HG03342 (cell line): ENCODE data around the gene MED4.
A peak's percentile ranks its signal among the peaks of the same experiment; 100 is the strongest.

Experiments used
- ATAC-seq: cut with Tn5 transposase; IDR thresholded peaks from one replicate; pipeline ENCODE4 v1.9.1; 2021; ENCODE audit warnings: mild to moderate bottlenecking, moderate library complexity; ENCODE audit not compliant: unreplicated experiment

The MED4 gene, protein sequence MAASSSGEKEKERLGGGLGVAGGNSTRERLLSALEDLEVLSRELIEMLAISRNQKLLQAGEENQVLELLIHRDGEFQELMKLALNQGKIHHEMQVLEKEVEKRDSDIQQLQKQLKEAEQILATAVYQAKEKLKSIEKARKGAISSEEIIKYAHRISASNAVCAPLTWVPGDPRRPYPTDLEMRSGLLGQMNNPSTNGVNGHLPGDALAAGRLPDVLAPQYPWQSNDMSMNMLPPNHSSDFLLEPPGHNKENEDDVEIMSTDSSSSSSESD

DNA sequence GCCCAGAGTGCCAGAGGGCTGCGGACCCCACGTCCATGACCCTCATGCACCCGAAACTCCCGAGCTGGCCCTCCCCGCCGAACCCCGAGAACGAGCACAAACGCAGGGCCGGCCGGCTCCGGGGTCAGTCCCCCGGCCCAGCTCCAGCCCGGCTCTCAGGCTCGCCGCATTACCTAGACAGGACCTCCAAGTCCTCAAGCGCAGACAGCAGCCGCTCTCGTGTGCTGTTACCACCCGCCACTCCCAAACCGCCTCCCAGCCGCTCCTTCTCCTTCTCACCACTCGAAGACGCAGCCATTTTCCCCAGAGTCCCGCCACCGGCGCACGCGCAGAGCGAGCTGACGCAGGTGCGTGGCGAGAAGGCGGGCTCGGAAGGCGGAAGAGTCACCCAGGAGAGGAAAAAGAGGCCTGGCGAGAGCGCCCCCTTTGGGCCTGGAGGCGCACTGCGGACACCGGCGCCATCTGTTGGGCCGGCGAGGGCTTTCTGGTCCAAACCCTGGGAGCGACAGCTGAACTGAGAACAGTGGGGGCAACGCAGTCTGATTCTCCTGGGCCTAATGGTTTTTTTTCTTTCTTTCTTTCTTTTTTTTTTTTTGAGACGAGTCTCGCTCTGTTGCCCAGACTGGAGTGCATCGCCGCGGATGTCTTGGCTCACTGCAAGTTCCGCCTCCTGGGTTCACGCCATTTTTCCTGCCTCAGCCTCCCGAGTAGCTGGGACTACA lies at the start of gene MED4:
Gene MED4, minus strand, starts transcription at position 324 of the 722 bp plus-strand sequence. Its CDS starts 26 bp downstream, at position 298.
- ATAC-seq = peak; percentile 92

DNA sequence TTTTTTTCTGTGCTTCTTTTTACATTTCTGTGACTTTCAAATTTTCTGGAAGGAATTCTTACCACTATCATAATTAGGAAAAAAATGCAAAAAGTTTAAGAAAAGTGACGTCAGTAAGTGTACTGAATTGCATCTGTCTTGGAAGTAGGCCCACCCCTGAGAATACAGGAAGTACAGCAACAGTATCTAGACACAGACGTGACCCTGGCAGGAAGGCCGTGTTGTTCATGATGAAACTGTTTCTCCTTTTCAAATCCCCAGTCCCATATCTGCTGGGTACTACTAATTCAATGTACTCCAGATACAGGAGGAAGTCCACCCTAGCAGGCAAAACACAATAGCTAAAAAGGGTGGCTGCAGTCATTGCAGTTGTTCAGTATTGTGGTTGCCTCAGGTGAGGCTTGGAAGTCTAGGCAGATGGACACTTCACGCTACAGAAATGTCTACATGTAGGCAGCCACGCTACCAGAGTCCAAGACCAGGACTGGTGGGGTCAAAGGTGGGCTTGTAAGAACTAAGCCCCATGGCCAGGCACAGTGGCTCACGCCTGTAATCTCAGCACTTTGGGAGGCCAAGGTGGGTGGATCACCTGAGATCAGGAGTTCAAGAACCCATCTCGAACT lies 49.6 kb upstream of the MED4 start:
- ATAC-seq = no peak

DNA sequence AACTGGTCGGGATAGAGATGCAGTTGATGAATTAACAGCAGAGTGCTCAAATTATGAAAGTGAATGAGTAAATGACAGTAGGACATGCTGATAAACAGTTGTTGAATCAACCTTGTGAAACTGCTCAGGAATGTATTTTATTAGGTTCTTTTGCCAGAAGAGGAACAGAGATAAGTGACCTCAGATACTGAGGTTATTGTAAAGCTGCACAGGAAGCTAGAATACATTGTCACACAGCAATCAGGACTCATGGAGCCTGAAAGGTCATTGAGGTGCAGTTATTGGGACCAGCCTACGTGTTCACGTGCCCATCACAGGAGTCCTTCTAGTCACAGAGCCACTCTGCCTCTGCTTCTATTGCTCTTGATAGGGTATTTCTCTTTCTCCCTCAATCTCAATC lies 47.5 kb upstream of the MED4 start:
- ATAC-seq = peak; percentile 80

DNA sequence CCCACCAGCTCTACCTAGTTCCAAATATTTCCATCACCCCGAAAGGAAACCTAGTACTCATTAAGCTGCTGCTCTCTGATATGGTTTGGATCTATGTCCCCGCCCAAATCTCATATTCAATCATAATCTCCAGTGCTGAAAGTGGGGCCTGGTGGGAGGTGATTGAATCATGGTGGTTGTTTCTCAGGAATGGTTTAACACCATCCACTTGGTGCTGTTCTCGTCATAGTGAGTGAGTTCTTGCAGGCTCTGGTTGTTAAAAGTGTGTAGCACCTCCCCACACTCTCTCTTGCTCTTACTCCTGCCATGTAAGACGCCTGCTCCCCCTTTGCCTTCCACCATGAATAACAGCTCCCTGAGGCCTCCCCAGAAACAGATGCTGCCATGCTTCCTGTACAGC lies 43.4 kb upstream of the MED4 start:
- ATAC-seq = no peak

DNA sequence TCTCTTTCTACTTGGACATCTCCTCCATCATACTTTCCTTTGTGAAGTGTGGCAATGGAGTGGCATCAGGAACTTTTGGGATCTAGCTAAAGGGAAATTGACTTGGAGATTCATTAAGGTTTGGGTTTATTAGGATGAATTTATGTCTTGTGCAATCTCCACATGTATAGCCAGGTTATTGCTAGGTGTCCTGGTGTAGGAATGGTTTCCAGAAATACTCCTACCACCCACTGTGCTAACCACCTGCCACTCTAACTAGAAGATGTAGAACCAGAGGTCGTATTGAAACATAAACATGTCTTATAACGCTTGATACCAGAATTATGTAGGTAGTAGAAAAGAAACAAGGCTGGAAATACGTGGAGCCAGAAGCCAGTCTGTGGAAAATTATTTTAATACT lies 38.1 kb upstream of the MED4 start:
- no peak for ATAC-seq

DNA sequence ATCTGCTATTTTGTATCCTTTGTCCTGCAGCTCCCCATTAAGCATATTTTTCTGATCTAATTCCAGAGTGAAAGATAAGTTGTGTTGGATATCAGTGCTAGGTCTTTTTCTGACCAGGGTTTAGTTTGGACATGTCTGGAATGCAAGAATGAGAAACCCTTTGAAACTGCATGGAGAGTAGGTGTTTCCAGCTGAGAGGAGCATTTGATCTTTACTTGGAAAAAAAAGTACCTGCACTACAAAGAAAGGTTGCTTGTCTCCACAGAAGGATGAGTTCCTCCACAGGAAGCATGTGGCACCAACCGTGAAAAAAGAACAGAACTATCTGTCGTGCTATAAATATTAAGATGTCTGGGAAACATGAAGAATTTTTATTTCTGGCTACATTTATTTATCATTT lies 36.6 kb upstream of the MED4 start:
- no peak for ATAC-seq

DNA sequence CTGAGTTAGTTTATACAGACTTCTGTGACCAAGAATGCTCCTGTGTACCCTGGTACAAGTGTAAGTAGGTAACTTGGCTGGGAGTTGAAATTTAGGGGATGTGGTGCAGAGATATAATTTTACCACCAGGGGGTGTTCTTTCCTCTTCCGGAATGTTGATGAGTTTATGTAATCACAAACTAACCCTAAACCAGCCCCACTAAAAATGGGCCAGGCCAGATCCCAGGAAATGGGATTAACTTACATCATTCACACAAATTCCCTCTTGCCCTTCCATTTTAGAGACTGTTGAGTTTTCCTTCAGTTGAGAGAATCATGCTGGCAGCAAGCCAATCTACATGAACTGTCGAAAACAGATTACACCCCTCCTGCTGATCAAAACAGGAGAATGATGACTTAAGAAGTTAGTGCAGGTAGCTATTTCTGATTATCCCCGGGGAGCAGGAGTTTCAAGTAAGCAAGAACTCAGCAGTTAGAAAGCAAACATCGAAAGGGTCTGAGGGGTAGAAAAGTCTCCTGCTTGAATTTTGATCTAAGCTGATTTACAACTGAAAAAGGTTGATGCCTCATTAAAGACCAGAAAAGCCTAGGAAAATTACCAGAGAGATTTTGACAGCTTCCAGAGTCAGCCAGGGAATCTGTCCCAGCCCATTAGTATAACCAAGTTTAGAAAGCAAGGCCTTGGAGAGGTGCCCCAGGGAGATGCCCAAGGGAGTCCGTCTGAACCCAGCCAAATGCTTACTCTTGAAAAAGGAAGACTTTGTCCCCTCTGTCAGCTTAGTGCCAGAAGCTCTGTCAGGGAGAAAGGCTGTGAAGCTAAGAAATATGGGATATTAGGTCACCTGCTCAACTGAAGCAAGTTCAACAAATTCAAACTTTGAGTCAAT lies 32.3 kb upstream of the MED4 start:
- no peak for ATAC-seq

DNA sequence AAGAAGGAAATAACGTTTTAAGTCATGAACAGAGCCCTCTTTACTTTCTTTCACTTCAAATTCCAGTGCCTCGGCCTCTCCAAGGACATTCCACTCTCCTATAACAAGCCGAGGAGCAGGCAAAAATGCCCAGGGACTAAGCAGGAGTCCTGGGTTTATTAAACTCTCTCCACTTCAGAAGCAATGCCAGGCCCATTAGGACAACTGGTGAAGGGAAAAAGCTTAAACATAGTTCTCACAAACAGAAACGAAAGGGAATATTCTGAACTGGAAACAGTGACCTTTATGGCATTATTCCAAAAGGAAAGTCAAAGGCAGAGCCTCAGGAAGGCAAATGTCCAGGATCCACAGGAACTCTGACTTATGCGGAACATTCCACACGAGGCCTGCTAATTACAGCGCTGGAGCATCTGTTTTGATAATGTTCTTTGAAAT lies 30.9 kb upstream of the MED4 start:
- ATAC-seq = no peak

DNA sequence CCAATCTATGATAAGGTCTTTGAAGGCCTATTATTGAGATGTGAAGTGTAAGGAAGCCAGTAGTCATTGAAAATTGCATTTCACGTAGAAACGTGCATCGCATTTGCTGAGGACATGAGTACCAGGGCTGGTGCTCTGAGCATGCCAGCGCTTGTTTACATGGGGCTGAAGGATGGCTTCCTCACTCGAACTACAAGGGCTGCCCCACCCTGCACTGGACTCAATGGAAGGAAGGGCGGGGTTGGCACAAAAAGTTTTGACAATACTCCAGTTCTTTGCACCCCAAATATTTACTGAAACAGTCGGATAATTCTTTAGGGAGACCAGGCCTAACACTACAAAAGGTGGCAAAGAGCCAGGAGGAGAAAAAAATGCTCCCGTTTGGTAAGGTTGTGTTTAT lies 28.9 kb upstream of the MED4 start:
- no peak for ATAC-seq

DNA sequence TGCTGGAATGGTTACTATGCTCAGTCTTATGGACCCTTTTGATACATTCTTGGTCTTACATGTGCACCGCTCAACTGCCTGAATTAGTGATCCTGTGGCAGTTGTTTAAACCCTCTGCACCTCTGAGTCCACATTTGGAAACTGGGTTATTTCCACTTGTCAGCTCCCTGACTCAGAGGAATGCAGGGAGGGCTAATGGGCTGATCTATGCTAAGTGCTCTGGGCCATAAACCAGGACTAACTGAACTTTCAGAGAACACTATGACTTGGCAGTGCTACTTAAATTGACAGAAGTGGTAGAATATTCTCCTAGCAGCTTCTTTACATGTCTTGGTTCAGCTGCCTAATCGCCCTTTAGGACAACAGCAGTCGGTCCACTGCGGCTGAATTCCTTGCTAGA lies 26.8 kb upstream of the MED4 start:
- ATAC-seq = no peak

DNA sequence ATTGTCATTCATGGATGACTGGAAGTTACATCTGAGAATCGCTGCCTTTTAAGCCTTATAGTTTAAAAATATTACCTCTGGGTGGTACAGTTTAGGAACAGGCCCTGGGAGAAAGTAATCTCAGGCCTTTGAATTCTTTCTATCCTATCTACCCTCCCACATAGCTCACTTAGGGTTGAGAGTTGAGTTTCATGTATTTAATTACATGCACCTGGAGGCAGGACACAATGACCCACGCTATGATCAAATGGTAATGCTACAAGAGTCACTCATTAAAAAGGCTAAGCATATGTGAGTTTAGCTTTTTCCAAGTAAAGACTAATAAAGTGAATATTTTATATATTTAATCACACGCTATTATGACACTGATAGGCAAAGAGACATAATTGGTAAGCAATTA lies 25.3 kb upstream of the MED4 start:
- ATAC-seq = no peak

DNA sequence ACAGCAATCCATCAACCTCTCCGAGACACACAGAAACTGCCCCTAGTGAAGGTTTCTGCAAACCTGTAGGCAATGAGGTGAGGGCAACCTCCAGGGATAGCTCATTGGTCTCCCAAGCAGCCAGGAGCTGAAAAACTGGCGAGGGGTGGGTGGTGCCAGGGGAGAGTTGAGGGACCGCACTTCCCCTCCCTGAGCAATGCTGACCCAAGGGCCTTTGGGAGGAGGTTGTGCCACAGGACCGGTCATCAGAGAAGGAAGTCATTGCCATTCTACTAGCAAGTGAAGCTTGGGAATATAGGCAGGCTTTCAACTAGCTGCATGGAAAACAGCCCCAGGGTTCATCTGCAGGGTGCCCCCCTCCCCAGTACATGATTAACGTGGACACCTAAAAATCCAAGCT lies 23.1 kb upstream of the MED4 start:
- ATAC-seq = no peak

DNA sequence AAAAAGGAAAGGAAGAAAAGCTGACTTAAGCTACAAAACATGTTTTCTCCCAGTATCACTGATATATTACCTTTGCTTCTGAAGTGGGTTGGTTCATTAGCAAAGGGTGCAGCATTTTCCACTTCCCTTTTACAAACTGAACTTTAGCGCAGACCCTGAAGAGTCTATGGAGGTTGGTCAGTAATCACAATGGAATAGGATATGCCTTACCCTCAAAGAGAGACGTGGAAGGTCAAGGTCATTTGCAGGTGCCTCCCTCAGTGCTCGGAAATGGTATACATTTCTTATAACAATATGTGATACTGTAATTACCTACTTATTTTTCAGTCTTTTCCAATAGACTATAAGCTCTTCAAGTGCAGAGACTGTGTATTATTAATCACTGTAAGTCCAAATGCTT lies 21.9 kb upstream of the MED4 start:
- ATAC-seq = no peak

DNA sequence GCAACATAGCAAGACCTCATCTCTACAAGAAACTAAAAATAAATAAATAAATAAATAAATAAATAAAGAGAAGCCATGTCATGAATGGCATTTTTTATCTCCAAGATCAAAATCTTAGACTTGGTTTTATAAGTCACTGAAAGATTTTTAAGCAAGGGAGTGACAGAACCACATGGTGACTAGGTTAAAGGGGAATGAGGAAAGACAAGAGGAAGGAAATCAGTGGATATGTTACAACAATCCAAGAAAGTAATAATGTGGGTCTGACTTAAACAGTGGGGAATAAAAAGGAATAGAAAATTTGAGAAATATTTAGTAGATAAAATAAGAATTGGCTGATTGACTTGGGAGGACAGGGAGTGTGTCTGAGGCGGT lies 18.8 kb upstream of the MED4 start:
- ATAC-seq = no peak

DNA sequence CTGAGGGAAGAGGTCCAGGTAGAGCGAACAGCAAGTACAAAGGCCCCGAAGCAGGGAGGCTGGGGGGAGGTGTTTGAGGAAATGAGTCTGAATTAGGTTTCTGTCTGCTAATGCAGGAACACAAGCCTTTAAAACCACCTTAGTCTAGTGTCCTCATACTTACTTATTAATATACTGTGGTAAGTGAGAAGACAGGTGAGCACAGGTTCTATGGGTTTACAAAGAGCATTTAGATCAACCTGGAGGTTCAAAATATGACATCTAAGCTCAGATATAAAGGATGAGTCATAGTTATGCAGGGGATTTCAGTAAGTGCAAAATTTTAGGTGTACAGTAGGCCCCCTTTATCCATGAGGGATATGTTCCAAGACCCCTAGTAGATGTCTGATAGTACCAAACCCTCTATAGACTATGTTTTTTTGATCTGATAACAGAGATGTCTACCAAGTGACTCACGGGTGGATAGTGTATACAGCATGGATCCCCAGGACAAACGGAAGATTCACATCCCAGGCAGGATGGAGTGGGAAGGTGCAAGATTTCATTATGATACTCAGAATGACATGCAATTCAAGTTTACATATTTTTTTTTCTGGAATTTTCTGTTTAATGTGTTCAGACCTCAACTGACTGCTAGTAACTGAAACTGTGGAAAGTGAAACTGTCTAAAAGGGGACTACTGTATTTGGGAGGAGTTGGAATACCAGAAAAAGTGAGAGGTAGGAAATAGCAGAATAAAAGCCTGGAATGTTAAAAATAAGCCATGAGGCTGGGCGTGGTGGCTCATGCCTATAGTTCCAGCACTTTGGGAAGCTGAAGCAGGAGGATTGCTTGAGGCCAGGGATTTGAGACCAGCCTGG lies 18.2 kb upstream of the MED4 start:
- ATAC-seq = no peak

DNA sequence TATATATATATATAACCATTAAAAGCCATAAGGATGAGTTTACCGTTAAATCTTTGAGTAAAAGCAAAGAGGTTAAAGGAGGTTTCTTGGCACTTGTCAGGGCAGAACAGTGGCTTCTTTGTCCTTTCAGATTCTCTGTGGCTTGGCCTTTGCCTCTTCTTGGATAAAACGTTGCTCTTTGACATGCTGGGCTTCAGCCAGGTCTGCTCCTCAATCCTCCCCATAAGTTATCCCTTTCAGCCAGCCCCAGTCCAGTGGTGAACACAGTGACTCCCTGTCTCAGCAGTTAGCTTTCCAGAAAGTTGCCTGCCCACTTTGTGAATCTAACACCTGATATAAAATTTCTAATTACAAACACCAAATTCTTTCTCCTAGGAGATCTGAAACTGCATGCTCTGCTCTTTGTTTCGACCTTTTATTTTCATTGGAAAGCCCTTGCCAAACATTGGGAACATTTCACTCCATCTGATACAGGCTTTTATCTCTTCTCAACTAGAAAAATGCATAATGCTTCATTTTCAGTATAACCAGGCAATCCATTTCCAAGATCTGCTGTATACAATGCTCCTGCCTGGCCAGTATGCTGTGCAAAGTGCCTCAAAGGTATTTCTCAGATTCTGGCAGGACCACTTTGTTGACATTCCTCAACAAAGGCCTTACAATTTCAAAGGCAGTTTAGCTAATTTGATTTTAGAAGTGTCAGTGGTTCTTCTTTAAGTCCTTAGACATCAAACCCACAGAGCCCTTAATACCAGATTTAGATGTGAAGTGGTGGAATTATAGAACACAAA lies 16.2 kb upstream of the MED4 start:
- ATAC-seq = no peak

DNA sequence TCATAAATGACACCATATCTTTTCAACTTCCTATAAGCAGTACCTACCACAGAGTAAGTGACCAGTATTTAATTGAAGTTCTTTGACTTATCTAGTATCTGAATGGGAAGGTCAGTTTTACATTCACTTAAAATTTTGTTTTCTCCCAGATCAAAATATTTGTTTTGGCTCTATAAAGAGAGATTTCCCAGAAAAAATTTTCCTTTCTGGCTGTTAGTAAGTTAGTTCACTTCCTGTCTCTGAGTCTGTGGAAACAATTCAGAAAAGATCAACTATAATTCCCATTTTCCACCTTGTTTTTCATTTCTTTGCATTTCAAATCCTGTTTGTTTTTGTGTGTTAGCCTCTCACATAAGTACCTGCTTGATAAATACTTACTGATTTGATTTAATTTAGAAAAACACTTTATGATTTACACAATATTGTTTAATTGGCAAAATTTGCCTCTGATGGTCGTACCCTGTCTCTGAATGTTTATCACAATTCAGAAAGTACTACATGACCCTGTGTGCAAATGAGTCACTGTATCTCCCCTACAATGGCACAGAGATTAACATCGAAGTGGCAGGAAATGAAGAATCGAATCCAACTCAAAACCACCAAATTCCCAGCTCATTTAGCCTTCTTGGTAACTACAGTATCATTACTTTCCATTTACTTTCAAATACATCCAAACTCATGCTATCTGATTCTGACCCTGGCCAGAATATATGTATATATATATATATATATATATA lies 15.4 kb upstream of the MED4 start:
- ATAC-seq = no peak

DNA sequence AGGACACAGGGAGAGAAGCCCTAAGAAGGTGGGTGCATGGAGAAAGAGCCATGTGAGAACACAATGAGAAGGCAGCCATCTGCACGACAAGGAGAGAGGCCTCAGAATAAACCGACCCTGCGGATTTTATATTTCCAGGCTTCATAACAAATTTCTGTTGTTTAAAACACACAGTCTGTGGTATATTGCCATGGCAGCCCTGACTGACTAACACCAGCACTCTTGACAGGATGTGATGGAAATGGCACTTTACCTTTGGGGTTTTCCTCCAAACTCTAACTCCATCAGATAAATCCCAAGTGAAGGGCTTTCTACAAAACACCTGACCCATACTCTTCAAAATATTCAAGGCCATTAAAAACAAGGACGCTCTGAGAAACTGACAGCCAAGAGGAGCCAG lies 13.2 kb upstream of the MED4 start:
- ATAC-seq = no peak

DNA sequence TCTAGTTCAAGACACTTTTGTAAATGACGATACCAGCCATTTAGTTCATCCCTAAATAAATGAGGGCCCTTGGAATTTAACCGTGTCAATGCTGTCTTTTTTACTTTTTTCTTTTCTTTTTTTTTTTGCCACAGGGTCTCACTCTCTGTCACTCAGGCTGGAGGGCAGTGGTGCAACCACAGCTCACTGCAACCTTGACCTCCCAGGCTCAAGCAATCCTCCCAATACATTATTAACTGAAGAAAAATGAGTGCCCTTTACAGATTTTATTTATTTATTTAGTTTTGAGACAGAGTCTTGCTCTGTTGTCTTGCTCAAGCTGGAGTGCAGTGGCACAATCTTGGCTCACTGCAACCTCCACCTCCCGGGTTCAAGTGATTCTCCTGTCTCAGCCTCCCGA lies 2.9 kb upstream of the MED4 start:
- no peak for ATAC-seq
